ENCODE data around the gene CD36. TPM values are rescaled to one million over a fixed set of nuclear protein-coding genes. Genes with fewer than 3 reads are reported as not detected.

Gene CD36
- total and polyA plus RNA-seq, 2 experiments from 2014 or later, result 0.40 to 1.8 TPM

- Mint-ChIP-seq H3K36me3 (ENCODE audit: low read depth) (no peaks in the 10 kb centered on the region), H3K4me1 (peaks cover 4% of the 10 kb centered on the region; the same call in 2 of the 3 replicates), H3K27ac (no peak overlapping the region), H3K9me3 (no peaks in the 10 kb centered on the region), H3K4me3 (no peak overlapping the region), H3K27me3 (ENCODE audit: insufficient read depth, low read depth, poor library complexity) (no peaks in the 10 kb centered on the region)
- Histone ChIP-seq H2AFZ (no peak overlapping the region), H3K4me3 (no peak overlapping the region), H3K9me2 (ENCODE audit: insufficient read depth) (no peaks in the 10 kb centered on the region), H3K4me1 (ENCODE audit: insufficient read depth) (no peaks in the 10 kb centered on the region), H3K79me2 (replicated peaks; ENCODE audit: insufficient read depth) (no peaks in the 10 kb centered on the region), H3K36me3 (ENCODE audit: insufficient read depth) (no peaks in the 10 kb centered on the region), H4K20me1 (replicated peaks; ENCODE audit: insufficient read depth) (no peaks in the 10 kb centered on the region), H3K4me2 (no peak overlapping the region), H3F3A (replicated peaks; ENCODE audit: low read depth) (no peaks in the 10 kb centered on the region), H3K27ac (ENCODE audit: low read depth) (no peak overlapping the region), H3K27me3 (ENCODE audit: insufficient read depth) (no peaks in the 10 kb centered on the region)
- DNase-seq (ENCODE audit: low spot score) (no peak), ATAC-seq (no peak)
- TF ChIP-seq ZNF462 (CRISPR knock-in tag; IDR thresholded peaks at IDR 0.05), result no peak
- no peak for TF ChIP-seq CREB1 (CRISPR knock-in tag; IDR thresholded peaks at IDR 0.05; ENCODE audit: low read depth)
- TF ChIP-seq NANOG (IDR thresholded peaks at IDR 0.05; ENCODE audit: borderline replicate concordance), result no peak
- TF ChIP-seq STAT1 (IDR thresholded peaks at IDR 0.05; ENCODE audit: unreplicated experiment), result no peak
- no peak for TF ChIP-seq EZH2phosphoT487 (IDR thresholded peaks at IDR 0.05; ENCODE audit: unreplicated experiment)
- TF ChIP-seq JUNB (IDR thresholded peaks at IDR 0.05; ENCODE audit: unreplicated experiment), result no peak
- no peak for TF ChIP-seq ZNF114 (CRISPR knock-in tag; IDR thresholded peaks at IDR 0.05)
- TF ChIP-seq POLR2AphosphoS5 (IDR thresholded peaks at IDR 0.05; ENCODE audit: low read depth), result no peak
- TF ChIP-seq, protein P1, sequence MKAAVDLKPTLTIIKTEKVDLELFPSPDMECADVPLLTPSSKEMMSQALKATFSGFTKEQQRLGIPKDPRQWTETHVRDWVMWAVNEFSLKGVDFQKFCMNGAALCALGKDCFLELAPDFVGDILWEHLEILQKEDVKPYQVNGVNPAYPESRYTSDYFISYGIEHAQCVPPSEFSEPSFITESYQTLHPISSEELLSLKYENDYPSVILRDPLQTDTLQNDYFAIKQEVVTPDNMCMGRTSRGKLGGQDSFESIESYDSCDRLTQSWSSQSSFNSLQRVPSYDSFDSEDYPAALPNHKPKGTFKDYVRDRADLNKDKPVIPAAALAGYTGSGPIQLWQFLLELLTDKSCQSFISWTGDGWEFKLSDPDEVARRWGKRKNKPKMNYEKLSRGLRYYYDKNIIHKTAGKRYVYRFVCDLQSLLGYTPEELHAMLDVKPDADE (IDR thresholded peaks at IDR 0.05), result no peak
- no peak for TF ChIP-seq ZNF331 (CRISPR knock-in tag; IDR thresholded peaks at IDR 0.05; ENCODE audit: low read depth)
- TF ChIP-seq, protein P2, sequence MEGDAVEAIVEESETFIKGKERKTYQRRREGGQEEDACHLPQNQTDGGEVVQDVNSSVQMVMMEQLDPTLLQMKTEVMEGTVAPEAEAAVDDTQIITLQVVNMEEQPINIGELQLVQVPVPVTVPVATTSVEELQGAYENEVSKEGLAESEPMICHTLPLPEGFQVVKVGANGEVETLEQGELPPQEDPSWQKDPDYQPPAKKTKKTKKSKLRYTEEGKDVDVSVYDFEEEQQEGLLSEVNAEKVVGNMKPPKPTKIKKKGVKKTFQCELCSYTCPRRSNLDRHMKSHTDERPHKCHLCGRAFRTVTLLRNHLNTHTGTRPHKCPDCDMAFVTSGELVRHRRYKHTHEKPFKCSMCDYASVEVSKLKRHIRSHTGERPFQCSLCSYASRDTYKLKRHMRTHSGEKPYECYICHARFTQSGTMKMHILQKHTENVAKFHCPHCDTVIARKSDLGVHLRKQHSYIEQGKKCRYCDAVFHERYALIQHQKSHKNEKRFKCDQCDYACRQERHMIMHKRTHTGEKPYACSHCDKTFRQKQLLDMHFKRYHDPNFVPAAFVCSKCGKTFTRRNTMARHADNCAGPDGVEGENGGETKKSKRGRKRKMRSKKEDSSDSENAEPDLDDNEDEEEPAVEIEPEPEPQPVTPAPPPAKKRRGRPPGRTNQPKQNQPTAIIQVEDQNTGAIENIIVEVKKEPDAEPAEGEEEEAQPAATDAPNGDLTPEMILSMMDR (conservative IDR thresholded peaks at IDR 0.05; ENCODE audit: low read depth in 2 of 2), result no peak
- no peak for TF ChIP-seq EZH2 (IDR thresholded peaks at IDR 0.05; ENCODE audit: low read depth, unreplicated experiment)
- no peak for TF ChIP-seq REST (IDR thresholded peaks at IDR 0.05; ENCODE audit: unreplicated experiment)
Measured at GRCh38 chr7:80632819-80633218, 5.6 kb upstream of the CD36 start.
